Kidney epithelial cell (primary cell): Measurements from ENCODE around the gene MTFMT. TPM values are rescaled to one million over a fixed set of nuclear protein-coding genes. Genes with fewer than 3 reads are reported as not detected.

Experiments used
- DNase-seq: peaks from one replicate; pipeline ENCODE4 v3.0.0-alpha.2; 2010; ENCODE audit warnings: low read depth
- H3K27me3 ChIP-seq: 2 replicates; pipeline ENCODE4 v1.6.0; 2011; ENCODE audit warnings: low read length; ENCODE audit not compliant: control insufficient read depth, insufficient read depth
- H3K36me3 ChIP-seq: 2 replicates; pipeline ENCODE4 v1.5.1; 2011; ENCODE audit warnings: low read length; ENCODE audit not compliant: control insufficient read depth, insufficient read depth
- H3K4me3 ChIP-seq: 2 replicates; pipeline ENCODE4 v1.5.1; 2011; ENCODE audit warnings: low read depth, mild to moderate bottlenecking, control low read depth, low read length
- CTCF ChIP-seq: IDR thresholded peaks from 2 replicates; pipeline ENCODE4 v1.5.1; 2011; ENCODE audit warnings: mild to moderate bottlenecking, moderate library complexity, low read length, control low read depth, inconsistent platforms; ENCODE audit not compliant: insufficient read depth, poor library complexity, severe bottlenecking
- total RNA-seq: library from RNA; depleted of rRNA; stranded (reverse); fragments of >200 nt; gene quantifications from 2 replicates; pipeline ENCODE4 v1.2.3, GENCODE V29; 2015

MTFMT gene
- total RNA-seq, 1 donor from 2014 or later: 17.3 TPM

- Histone ChIP-seq H3K36me3 (no peaks in the 10 kb centered on the region), H3K4me3 (no peak overlapping the region), H3K27me3 (peaks cover 17% of the 10 kb centered on the region)
- TF ChIP-seq CTCF: no peak
- DNase-seq: no peak
Measured at GRCh38 chr15:65072617-65073016, 43.2 kb upstream of the MTFMT start.

GRCh38 chr15:65072027-65072426 lies 42.6 kb upstream of the MTFMT start:
- no peak for TF ChIP-seq CTCF
- no peaks in the 10 kb centered on the region for H3K36me3 ChIP-seq
- DNase-seq: no peak
- peaks cover 17% of the 10 kb centered on the region for H3K27me3 ChIP-seq
- no peak overlapping the region for H3K4me3 ChIP-seq

GRCh38 chr15:65071381-65071811 lies 42.0 kb upstream of the MTFMT start:
- no peak for TF ChIP-seq CTCF
- DNase-seq: no peak
- Histone ChIP-seq H3K27me3 (peaks cover 15% of the 10 kb centered on the region), H3K4me3 (no peak overlapping the region), H3K36me3 (no peaks in the 10 kb centered on the region)

- no peak overlapping the region for H3K4me3 ChIP-seq
- peaks cover 26% of the 10 kb centered on the region for H3K27me3 ChIP-seq
- no peaks in the 10 kb centered on the region for H3K36me3 ChIP-seq
- no peak for DNase-seq
- TF ChIP-seq CTCF: no peak
Measured at GRCh38 chr15:65069779-65070546, 40.5 kb upstream of the MTFMT start.

- Histone ChIP-seq H3K36me3 (no peaks in the 10 kb centered on the region), H3K27me3 (peaks cover 27% of the 10 kb centered on the region), H3K4me3 (no peak overlapping the region)
- no peak for TF ChIP-seq CTCF
- DNase-seq: no peak
Measured at GRCh38 chr15:65069179-65069578, 39.7 kb upstream of the MTFMT start.

- TF ChIP-seq CTCF: no peak
- H3K27me3 ChIP-seq: peaks cover 31% of the 10 kb centered on the region
- no peak overlapping the region for H3K4me3 ChIP-seq
- no peak for DNase-seq
- H3K36me3 ChIP-seq: no peaks in the 10 kb centered on the region
Measured at GRCh38 chr15:65068403-65068788, 39.0 kb upstream of the MTFMT start.
